Dermis blood vessel endothelial cell (primary cell): ENCODE data around the gene ZDHHC5. TPM values are rescaled to one million over a fixed set of nuclear protein-coding genes. Genes with fewer than 3 reads are reported as not detected.
"Not testable (repeated sequence)": the region's sequence is repeated elsewhere in the genome, so short reads cannot be mapped to it uniquely, and the experiment has no call there.

Experiments
- DNase-seq: peaks from one replicate; pipeline ENCODE4 v3.0.0; 2010
- total RNA-seq: library from RNA; depleted of rRNA; stranded (reverse); fragments of >200 nt; gene quantifications from 2 replicates; pipeline ENCODE4 v1.2.3, GENCODE V29; 2014

ZDHHC5 gene
- total RNA-seq, 1 donor from 2014 or later, result 34.0 TPM

DNA sequence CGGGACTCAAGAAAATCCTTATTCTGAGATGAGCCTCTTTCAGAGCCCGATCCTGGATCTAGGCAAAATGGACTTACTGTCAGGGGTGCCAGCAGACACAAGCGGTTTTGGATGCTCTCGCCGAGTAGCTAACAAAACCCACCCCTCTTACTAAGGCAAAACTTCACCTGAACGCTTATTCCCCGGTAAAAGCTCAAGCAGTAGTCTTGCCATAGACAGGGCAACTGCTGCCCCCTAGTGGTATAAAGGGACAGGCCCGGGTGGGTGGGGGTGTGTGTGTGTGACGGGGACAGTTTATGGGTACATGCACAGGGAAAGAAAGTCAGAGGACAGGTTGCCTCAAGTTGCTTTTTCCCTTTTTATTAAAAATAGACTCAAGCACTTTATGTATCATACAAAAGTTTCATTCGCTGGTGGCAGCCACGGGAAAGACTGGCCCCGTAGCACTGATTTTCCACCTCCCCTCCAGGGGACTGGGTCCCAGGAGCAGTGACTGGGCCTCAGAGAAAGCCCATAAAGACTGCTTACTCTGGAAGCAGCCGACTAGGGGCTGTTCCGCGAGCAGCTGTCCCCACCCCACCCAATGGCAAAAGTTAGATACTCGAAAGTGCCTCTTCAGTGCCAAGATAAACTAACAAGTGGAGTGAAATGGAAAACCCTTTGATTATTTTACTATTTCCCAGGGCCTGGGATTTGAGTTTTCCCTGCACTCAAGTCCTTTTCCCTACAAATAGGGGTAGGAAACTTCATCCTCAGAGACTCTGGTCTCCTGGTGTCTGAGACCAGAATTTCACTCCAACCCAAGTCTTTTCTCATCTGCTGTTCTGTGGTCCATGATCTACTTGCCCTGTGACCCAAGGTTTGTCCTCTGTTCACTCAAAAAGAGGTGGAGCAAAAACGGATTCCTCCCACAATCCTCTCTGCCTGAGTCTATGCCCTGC lies 22.9 kb upstream of the ZDHHC5 start:
- DNase-seq, result peak; percentile 85

DNA sequence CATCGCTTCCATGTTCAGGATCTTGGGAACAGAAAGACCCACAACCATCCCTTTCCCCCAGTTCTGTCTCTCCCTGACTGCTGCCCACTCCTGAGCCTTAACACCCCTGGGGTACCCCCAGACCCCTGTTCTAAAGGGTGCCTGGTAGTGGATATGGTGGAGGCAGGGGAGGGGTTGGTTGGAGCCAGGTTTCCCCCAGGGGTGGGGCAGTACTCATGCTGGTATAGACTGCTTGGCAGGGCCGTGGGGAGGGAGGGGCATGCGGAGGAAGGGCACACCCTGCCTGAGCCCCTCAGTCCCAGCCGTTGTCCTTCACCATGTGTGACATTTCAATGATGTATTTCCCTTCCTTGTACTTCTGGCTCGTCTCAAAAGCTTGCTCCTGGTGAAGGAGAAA lies 22.2 kb upstream of the ZDHHC5 start:
- no peak for DNase-seq

DNA sequence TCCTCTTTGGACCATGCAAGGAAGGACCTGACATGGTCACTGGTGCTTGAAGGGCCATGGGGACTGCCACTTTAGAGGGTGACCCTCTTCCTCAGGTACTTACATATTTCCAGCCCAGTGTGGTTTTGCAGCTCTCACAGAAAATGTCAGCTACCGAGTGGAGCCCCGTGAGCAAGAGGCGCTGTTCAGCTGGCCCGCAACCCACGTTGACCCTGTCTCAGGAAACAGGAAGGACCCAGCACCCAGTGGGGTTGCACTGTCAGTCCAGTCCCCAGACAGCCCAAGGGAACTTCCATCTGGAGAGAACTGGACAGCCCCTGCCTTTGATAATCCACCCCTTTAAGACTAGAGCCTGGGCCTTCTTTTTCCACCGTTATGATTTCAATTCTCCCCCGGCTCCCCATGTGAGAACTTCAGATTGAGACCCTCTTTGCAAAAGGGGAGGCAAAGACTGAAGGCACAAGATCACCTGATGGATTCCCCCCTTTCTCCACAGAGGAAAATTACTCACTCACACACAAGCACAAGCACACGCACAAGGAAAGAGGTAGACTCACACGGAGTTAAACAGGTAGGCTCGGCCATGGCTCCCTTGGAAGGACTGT lies 21.6 kb upstream of the ZDHHC5 start:
- DNase-seq, result no peak

DNA sequence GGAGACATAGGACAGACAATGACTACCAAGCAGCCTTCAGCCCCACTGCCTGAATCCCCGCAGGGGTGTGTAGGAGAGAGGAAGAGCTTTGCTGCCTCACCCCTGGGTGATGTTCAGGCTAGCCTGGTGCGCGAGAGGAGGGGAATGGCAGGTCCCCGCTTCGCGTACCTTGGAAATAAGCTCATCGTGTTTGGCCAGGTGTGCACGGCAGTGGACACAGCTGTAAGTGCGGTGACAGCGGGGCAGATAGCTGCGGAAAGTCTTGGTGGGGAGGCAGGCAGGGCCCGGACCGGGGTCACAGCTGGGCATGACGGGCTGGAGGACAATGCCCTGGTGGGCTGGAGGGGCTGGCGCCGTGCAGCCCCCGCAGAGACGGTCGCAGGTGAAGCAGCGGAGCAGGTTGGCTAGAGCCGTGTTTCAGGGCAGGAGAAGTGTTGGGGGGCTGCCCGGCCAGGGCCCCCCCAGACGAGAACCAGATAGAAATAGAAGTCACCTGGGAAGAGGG lies 21.1 kb upstream of the ZDHHC5 start:
- no peak for DNase-seq

DNA sequence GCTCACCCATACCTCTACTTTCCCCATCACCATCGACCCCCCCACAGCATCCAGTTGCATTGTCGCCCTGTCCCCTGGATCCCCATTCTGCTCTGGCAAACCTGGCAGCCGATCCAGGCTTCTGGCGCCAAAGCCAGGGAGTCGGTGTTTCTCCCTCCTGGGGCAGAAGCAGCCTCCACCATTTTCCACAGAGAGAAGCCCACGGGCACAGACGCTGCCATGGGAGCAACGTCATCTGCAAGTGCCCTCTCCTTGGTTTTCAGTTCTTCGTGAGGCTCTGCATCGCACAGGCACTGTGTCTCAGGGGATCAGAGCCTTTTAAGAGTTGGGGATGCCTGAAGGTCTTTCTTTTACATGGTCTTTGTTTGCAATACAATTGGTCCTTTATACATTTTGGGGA lies 20.5 kb upstream of the ZDHHC5 start:
- no peak for DNase-seq

DNA sequence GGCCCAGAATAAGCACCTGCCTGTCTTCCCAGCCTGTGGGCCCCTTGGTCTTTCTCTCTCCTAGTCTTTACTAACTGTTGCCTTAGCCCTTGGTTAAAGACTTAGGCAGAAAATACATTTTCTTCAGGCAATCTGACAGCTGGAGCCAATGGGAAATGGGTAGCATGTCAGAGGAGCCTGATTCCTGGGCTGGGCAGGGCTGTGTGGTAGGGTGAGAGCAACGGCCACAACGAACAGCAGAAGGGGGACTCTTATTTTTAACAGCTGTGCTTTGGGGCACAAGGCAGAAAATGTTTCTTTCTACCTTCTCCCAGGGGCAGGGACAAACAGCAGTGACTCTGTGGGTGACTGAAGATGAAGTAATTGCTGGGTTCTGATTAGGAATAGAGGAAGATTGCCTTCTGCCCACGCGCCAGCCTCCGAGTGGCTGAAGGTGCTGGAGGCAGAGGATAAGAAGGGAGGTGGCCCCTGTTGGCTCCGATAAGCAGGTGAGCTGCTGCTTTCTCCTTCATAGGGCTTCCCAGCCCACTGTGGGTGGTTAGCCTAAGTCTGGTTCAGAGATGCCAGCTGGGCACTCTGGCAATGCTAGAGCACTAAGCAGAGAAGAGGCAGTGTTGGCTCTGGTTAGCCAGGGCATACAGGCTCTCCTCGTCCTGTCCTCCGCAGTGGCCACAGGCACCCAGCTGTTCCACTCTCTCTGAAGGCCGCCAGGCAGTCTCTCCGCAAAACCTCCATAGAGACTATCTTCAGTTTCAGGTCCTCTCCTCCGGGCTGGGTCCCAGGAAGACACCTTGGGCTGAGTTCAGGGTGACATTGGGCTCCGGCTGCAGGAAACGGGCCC lies 19.7 kb upstream of the ZDHHC5 start:
- no peak for DNase-seq

DNA sequence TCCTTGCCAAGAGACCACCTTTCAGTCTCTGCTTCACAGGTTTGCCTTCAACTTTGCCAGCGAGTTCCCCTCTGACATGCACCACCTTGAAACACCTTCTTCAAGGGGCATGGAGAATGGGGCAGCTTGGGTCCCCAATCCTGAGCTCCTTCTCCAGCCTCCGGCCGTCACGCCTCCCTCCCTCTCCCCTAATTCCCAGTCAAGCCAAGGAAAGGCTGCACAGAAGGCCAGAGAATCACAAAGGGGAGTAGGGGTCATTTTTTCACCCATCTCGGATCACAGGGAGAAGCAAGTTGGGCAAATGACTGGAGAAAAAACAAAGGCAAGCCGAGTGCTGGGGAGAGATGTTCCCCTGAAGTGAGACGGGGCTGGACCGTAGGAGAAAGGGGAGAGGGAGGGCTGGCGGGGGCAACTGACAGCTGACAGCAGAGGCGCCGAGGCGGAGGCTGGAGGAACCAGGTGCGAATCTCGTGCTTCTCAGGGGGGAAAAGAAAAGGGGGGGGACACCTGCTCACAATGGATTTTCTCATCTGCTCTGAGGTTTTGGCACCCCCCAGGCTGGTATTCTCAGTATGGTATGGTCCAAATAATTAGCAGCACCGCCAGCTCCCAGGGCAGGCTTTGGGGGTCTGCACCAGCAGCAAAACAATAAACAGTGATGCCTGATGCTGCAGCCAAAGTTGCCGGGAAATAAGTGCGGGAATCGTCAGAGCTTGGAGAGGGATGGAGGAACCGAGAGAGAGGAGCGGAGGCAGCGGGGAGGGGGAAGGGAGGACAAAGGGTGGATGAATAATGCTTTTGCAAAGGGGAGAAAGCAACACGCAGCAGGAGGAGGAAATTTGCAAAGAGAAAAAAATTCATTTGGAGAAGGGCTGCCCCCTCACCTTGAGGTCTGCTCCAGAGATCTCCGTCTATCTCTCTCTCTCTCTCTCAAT lies 18.8 kb upstream of the ZDHHC5 start:
- DNase-seq, result no peak

DNA sequence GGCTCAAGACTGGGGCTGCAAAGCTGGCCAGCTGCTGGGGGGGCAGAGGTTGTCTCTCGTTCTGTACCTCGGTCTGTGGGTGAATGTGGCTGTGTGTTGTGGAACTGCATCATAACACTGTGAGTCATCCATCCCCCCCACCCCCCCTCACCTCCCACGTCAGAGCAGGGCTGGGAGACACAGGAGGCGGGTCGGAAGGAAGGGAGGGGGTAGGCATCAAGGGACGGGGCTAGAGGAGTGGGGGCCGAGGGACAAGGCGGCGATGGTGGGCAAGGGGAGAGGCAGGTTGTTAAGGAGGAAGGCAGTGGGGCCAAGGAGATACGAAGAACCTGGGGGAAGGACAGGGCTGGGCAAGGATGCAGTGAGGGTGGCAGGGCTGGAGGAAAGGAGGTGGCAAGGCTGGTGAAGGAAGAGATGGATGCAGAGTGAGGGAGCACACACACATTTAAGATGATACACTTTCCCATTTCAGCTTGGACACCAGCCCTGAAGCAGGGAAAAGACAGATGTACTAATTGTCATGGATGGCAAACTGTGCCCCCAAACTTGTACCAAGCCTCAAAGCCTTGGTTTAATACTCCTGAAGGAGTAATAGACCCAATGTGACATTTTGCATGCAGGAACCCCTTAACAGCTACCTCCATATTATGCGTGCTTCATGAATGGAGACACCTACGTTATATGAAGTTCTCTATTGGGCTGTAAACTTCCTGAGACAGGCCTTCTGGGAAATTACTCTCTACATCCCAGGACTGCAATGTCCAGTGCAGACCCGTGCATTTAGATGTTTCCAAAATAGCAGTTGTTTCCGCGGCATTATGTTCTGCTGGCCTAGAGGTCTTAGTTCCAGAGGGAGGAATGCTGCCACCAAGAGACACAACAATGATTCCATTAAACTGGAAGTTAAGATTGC lies 17.8 kb upstream of the ZDHHC5 start, which contains the start of gene YPEL4:
TSS of gene YPEL4 (minus strand) at position 87 of the 913 bp plus-strand sequence. CDS start 2,805 bp downstream, outside the sequence.
- peak; percentile 72 for DNase-seq

DNA sequence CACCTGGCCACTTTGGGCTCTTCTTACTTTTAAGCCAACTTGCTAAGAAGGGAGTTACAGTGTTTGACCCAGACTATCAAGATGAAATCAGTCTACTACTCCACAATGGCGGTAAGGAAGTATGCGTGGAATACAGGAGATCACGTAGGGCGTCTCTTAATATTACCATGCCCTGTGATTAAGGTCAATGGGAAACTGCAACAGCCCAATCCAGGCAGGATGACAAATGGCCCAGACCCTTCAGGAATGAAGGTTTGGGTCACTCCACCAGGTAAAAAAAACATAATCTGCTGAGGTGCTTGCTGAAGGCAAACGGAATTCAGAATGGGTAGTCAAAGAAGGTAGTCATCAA lies 17.2 kb upstream of the ZDHHC5 start:
- DNase-seq, result no peak

DNA sequence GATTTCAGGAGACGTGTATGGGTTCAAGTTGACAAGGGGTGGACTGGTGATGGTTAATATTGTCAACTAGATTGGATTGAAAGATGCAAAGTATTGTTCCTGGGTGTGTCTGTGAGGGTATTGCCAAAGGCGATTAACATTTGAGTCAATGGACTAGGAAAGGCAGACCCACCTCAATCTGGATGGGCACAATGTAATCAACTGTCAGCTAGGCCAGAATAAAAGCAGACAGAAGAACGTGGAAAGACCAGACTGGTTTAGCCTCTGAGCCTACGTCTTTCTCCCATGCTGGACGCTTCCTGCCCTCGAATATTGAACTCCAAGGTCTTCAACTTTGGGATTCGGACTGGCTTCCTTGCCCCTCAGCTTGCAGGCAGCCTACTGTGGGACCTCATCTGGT lies 16.5 kb upstream of the ZDHHC5 start:
- DNase-seq, result no peak

DNA sequence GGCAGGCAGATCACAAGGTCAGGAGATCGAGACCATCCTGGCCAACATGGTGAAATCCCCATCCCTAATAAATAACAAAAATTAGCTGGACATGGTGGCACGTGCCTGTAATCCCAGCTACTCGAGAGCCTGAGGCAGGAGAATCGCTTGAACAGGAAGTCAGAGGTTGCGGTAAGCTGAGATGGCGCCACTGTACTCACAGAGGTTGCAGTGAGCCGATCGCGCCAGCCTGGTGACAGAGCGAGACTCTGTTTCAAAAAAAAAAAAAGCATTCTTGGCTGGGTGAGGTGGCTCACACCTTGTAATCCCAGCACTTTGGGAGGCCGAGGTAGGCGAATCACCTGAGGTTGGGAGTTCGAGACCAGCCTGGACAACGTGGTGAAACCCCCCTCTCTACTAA lies 15.7 kb upstream of the ZDHHC5 start:
- DNase-seq, result not testable (repeated sequence)

DNA sequence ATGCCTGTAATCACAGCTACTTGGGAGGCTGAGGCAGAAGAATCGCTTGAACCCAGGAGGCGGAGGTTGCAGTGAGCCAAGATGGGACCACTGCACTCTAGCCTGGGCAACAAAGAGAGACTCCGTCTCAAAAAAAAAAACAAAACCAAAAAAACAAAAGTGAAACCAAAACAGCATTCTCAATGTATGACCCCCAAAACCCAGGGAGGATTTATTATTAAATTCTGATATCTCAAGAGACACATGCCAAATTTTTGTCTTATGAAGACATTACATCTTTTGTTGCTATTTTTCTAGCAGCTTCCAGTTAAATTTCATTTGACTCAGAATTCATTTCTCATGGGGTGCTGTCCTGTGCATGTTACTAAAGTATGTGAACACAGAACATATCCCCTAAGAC lies 15.3 kb upstream of the ZDHHC5 start:
- no peak for DNase-seq

DNA sequence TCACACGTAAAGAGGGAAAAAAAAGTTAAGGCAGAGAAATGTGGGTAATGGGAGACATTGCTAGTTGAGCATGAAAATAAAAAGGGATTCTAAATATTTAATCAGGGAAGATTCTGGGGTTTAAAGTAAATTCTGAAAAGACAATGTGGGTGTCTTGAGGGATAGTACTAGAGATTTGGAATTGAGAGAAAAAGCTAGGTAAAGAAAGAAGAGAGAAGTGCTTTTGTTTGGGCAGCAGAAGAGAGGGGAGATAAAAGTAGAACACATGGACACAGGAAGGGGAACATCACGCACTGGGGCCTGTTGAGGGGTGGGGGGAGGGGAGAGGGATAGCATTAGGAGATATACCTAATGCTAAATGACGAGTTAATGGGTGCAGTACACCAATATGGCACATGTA lies 14.8 kb upstream of the ZDHHC5 start:
- DNase-seq, result no peak

DNA sequence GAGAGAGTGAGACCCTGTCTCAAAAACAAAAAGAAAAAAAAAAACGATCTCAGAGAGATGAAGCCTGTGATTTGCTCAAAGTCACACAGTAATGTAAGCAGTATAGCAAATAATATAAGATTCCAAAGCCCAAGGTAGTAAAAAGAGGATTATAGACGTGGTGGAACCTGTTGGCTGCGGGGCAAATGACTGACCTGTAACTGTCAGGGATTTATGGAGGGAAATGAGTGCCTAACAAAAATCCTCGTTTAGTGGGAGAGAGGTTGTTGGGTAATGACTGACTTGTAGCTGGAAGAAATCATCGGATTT lies 11.1 kb upstream of the ZDHHC5 start:
- no peak for DNase-seq

DNA sequence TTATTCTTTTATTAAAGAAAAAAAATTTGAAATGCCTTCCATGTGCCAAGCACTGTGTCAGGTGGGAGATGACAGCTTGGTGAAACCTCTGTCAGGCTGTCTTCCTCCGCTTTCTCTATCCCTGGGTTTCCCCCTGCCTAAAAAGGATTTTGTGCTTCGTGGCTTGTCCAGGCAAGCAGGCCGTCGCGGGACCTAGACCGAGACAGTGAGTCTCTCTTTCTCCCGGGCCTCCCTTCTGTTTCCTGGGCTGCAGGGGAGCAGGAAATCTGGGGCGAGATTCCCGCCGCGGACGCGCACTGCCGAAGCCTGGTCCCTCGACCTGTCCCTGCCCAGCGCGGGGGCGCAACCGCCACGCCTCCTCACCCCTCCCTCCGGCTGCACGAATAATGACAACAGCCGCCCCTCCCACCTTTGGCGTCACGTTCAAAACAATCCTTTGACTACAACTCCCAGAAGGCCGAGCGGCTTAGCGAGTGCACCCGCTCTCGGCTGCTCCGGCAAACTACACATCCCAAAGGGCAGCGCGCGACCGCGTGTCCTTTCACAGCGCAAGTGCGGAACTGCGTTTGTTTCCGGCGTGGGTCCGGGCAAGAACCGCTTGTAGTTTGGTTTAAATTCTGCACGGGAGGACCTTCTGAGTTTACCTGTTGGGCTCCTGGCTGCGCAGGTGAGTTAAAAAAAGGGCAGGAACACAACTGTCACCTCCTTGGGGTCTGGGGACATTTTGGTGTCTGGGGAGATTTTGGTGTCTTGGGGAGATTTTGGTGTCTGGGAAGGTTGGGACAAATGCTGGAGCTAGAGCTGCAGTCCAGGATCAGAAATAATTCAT lies 10.5 kb upstream of the ZDHHC5 start, which contains the start of gene CLP1:
TSS of gene CLP1 (plus strand) at position 569 of the 829 bp plus-strand sequence. CDS start 1,715 bp downstream, outside the sequence.
- DNase-seq, result peak; percentile 100

DNA sequence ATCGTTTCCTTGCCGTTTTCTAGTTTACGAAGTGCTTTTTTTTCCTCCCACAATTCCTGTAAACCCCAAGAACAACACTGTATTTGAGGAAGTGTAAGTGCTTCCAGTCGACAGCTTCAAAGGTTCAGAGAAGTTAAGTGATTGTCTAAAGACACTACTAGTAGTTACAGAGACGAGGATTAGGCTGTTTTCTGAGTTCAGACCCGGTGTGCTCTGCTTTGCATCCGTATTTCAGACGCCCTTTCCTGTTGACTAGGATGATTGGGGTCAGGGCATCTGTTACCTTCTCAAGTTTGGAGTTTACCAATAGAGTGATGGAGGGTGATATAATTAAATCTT lies 9.9 kb upstream of the ZDHHC5 start:
- no peak for DNase-seq

DNA sequence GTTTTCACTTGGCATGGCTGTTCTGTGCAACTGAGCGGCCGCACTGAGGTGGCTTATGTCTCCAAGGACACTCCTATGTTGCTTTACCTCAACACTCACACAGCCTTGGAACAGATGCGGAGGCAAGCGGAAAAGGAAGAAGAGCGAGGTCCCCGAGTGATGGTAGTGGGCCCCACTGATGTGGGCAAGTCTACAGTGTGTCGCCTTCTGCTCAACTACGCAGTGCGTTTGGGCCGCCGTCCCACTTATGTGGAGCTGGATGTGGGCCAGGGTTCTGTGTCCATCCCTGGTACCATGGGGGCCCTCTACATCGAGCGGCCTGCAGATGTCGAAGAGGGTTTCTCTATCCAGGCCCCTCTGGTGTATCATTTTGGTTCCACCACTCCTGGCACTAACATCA lies 8.2 kb upstream of the ZDHHC5 start:
- no peak for DNase-seq

DNA sequence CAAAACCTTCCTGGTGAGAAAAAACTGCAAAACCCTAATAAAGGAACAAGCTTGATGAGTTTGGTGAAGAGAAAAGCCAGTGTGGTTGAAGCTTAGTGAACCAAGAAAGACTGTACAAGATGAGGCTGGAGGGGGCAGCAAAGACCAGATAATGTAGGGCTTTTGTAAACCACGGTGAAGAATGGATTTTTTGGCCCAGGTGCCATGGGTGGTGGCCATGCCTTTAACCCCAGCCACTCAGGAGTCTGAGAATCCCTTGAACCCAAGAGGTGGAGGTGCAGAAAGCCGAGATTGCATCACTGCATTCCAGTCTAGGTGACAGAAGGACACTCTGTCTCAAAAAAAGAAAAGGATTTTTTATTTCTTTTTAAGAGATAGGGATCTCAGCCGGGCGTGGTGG lies 5.0 kb upstream of the ZDHHC5 start:
- DNase-seq, result no peak

DNA sequence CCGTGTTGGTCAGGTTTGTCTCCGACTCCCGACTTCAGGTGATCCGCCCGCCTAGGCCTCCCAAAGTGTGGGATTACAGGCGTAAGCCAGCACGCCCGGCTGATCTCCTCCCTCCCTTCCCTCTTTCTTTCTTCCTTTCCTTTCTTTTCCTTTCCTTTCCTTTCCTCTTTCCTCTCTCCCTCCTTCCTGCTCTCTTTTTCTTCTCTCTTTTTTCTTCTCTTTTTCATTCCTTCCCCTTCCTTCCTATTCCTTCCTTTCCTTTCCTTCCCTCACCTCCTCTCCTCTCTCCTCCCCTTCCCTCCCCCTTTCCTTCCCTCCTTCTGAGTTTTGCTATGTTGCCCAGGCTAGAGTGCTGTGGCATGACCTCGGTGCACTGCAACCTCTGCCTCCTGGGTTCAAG lies 3.9 kb upstream of the ZDHHC5 start:
- no peak for DNase-seq

DNA sequence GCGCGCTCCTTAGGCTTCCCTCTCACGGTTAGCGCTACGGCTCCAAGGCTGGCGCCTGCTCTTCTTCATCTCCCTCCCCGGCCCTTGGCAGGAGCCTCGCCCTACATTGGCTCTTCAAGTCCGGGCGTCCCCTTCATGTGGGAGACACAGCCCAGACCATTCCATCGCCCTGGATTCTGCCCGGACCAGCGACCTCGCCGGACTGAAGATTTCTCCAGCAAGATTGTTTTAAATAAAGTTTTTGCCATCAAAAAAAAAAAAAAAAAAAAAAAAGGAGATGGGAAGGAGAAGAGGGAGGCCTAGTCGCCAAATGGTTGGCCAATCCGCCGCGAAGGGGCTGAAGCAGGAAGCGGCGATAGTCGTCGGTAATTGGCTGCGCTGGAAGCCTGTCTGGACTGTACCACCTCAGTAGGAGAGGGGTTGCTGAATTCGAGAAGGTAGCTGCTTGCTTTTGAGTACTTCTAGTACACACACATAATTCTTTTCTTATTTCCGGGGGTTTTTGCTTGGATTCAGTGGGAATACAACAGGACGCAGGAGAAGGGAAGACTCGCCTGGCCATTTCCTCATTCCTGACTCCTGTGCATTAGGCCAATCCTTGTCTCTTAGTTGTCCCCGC lies 688 bp upstream of the ZDHHC5 start:
- peak; percentile 99 for DNase-seq
